ENCODE results near the gene PLOD1.
"Not testable (repeated sequence)": the region's sequence is repeated elsewhere in the genome, so short reads cannot be mapped to it uniquely, and the experiment has no call there.

DNA sequence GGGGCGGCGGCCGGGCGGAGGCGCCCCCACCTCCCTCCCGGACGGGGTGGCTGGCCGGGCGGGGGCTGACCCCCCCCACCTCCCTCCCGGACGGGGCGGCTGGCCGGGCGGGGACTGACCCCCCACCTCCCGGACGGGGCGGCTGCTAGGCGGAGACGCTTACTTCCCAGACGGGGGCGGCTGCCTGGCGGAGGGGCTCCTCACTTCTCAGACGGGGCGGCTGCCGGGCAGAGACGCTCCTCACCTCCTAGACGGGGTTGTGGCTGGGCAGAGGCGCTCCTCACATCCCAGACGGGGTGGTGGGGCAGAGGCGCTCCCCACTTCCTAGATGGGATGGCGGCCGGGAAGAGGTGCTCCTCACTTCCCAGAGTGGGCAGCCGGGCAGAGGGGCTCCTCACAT lies 73.8 kb downstream of the PLOD1 start:
- TF ChIP-seq, protein P1, sequence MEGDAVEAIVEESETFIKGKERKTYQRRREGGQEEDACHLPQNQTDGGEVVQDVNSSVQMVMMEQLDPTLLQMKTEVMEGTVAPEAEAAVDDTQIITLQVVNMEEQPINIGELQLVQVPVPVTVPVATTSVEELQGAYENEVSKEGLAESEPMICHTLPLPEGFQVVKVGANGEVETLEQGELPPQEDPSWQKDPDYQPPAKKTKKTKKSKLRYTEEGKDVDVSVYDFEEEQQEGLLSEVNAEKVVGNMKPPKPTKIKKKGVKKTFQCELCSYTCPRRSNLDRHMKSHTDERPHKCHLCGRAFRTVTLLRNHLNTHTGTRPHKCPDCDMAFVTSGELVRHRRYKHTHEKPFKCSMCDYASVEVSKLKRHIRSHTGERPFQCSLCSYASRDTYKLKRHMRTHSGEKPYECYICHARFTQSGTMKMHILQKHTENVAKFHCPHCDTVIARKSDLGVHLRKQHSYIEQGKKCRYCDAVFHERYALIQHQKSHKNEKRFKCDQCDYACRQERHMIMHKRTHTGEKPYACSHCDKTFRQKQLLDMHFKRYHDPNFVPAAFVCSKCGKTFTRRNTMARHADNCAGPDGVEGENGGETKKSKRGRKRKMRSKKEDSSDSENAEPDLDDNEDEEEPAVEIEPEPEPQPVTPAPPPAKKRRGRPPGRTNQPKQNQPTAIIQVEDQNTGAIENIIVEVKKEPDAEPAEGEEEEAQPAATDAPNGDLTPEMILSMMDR (IDR thresholded peaks at IDR 0.05): not testable (repeated sequence)
- not testable (repeated sequence) for TF ChIP-seq POLR2A (IDR thresholded peaks at IDR 0.05)

Data from thyroid gland (tissue), 4 donors.